CD4-positive, alpha-beta T cell treated with Interleukin-4 for 1 hour (primary cell): ENCODE data around the gene RASL11A.
"Not testable (repeated sequence)": the region's sequence is repeated elsewhere in the genome, so short reads cannot be mapped to it uniquely, and the experiment has no call there.

ENCODE experiments used
- DNase-seq, 2 donors: peaks; one replicate each; pipeline ENCODE4 v3.0.0-alpha.2; 2020 to 2022

RASL11A gene

DNA sequence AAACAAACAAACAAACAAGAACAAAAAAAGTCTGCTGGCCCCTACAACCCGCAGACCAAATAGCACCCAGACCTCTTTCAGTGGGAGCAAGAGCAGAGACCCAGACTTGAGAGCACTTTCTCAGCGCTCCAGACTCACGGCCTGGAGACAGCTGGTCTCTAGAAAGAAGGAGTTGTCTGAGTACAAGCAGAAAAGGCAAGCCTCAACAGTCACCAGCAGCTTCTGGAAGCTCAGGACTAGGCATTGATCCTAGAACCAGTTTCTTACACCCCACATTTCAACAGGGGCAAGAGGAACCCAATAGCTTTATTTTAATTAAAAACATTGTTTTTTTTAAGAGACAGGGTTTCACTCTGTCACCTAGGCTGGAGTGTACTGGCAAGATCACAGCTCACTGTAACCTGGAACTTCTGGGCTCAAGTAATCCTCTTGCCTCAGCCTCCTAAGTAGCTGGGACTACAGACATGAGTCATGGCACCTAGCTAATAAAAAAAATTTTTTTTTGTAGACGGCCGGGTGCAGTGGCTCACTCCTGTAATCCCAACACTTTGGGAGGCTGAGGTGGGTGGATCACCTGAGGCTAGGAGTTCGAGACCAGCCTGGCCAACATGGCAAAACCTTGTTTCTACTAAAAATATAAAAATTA, 30.4 kb downstream of the RASL11A start:
- DNase-seq = no peak

- DNase-seq = peak in 1 of 2 donors; percentile 15
Observed at GRCh38 chr13:27302643-27303262, 32.1 kb downstream of the RASL11A start.

DNA sequence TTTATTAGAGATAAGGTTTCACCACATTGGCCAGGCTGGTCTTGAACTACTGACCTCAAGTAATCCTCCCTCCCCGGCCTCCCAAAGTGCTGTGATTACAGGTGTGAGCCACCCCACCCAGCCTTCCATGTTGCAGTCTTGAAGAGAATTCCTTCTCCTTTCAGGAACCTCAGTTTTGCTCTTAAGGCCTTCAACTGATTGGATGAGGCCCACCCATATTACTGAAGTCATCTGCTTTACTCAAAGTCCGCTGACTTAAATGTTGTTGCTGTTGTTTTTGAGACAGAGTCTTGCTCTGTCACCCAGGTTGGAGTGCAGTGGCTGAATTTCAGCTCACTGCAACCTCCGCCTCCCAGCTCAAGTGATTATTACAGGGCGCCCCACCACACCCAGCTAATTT, 33.5 kb downstream of the RASL11A start:
- no peak for DNase-seq

DNA sequence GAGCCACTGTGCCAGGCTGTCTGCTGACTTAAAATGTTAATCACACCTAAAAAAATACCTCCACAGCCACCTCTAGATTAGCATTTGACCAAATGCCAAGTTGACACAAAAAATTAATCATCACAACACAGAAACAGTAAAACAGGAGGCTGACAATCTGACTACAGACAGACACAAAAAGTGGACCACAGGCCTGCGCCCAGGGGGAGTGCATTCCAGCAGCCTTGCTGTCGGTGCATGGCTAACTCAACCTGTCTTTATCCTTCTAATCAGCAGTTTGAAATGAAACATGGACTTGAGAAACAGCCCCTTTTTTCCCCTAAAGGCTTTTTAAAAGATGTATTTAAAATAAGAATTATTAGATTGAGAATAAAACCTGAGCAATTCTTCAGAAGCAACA, 34.0 kb downstream of the RASL11A start:
- no peak for DNase-seq

- no peak for DNase-seq
Observed at GRCh38 chr13:27306364-27306763, 35.7 kb downstream of the RASL11A start.

- no peak for DNase-seq
Observed at GRCh38 chr13:27308941-27309340, 38.3 kb downstream of the RASL11A start.

GRCh38 chr13:27309401-27309958, 38.9 kb downstream of the RASL11A start:
- no peak for DNase-seq

- DNase-seq = no peak
Observed at GRCh38 chr13:27309967-27310598, 39.5 kb downstream of the RASL11A start.

GRCh38 chr13:27310946-27311345, 40.3 kb downstream of the RASL11A start:
- no peak for DNase-seq

GRCh38 chr13:27311518-27312210, 41.0 kb downstream of the RASL11A start:
- DNase-seq = no peak

GRCh38 chr13:27313770-27314169, 43.1 kb downstream of the RASL11A start:
- no peak for DNase-seq

GRCh38 chr13:27319404-27319803, 48.8 kb downstream of the RASL11A start:
- DNase-seq = no peak

DNA sequence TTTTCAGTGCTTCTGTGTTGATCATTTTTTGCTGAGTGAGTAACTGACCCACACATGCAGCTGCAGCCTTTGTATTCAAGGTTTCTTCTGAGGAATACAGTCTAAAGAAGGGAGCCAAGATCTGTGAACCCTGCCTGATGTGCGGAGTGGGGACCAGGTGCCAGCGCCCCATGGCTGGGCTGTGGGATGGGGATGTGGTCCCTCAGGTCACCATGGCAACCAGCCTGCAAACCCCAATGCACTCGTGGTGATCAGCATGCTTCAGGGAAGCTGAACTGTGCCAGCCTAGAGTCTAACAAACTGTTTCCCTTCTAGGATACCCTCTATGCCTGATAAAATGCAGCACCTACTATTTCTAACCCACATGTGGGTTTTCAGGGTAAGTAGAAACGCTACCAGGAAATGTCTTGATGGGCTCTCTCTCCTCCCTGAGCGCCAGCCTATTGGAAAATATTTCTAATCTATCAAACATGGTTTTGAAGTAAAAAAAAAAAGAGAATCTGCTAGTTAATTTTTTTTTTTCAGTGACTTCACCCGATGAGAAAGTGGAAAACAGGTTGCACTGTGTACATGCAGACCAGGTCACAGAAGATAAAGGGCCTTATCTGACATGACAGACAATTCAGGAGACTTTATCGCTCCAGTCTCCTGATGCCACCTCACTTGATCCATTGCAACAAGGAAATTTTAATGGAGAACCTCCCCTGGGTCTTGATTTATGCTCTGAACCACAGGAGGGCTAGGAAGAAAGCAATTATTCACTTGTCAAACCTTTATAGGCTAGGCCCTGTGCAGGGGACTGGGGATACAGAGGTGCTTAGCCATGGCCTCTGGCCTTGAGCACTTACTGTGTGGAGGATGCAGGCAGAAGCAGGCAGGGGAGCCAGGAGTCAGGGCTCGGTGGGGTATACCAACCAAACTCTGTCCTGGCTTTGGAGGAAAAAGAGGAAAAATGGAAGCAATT, 51.1 kb downstream of the RASL11A start:
- DNase-seq = no peak

GRCh38 chr13:27322443-27322842, 51.8 kb downstream of the RASL11A start:
- DNase-seq = not testable (repeated sequence)
